ENCODE results near the gene FAM32A.

GRCh38 chr19:16161840-16162239 is 23.4 kb upstream of the FAM32A start:
- TF ChIP-seq SUZ12 (IDR thresholded peaks at IDR 0.05) (no peak), TARDBP (IDR thresholded peaks at IDR 0.05) (no peak), SP1 (IDR thresholded peaks at IDR 0.05) (no peak), FOXM1 (IDR thresholded peaks at IDR 0.05; ENCODE audit: borderline replicate concordance) (no peak), L3MBTL2 (conservative IDR thresholded peaks at IDR 0.05) (no peak), BHLHE40 (IDR thresholded peaks at IDR 0.05; ENCODE audit: borderline replicate concordance) (no peak), FOXA1 (IDR thresholded peaks at IDR 0.05) (no peak), ZNF384 (IDR thresholded peaks at IDR 0.05) (no peak), FOXK2 (IDR thresholded peaks at IDR 0.05) (no peak), NFRKB (IDR thresholded peaks at IDR 0.05) (no peak), CTBP1 (IDR thresholded peaks at IDR 0.05; ENCODE audit: borderline replicate concordance) (no peak), HDGF (IDR thresholded peaks at IDR 0.05; ENCODE audit: borderline replicate concordance) (no peak)
- TF ChIP-seq, protein P1, sequence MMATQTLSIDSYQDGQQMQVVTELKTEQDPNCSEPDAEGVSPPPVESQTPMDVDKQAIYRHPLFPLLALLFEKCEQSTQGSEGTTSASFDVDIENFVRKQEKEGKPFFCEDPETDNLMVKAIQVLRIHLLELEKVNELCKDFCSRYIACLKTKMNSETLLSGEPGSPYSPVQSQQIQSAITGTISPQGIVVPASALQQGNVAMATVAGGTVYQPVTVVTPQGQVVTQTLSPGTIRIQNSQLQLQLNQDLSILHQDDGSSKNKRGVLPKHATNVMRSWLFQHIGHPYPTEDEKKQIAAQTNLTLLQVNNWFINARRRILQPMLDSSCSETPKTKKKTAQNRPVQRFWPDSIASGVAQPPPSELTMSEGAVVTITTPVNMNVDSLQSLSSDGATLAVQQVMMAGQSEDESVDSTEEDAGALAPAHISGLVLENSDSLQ (IDR thresholded peaks at IDR 0.05) = no peak

Measured in HEK293T (cell line).